PFSK-1 (cell line): ENCODE data around the gene KCNMA1.

Source experiments
- FOXP2 ChIP-seq: optimal IDR thresholded peaks from 2 replicates; pipeline ENCODE3; 2011; ENCODE audit warnings: borderline replicate concordance, control low read depth, inconsistent platforms; ENCODE audit not compliant: insufficient read depth; ENCODE audit errors: extremely low read length, extremely low read depth
- POLR2AphosphoS5 ChIP-seq: IDR thresholded peaks from 2 replicates; pipeline ENCODE4 v1.6.1; 2012; ENCODE audit warnings: low read depth, mild to moderate bottlenecking, control low read depth, low read length, moderate library complexity
- REST ChIP-seq, 2 experiments: IDR thresholded peaks; 2 replicates each; pipeline versions ENCODE4 v1.6.1 to v1.8.0; 2011 to 2012; ENCODE audit warnings: low read depth in 2 of 2, low read length in 2 of 2, control low read depth in 1 of 2, inconsistent platforms in 1 of 2, mild to moderate bottlenecking in 1 of 2, moderate library complexity in 1 of 2; ENCODE audit not compliant: insufficient read depth in 1 of 2
- SIN3A ChIP-seq: IDR thresholded peaks from 2 replicates; pipeline ENCODE4 v1.6.1; 2012; ENCODE audit warnings: mild to moderate bottlenecking, low read length, moderate library complexity, borderline replicate concordance; ENCODE audit not compliant: insufficient read depth
- TAF1 ChIP-seq: IDR thresholded peaks from 2 replicates; pipeline ENCODE4 v1.6.1; 2012; ENCODE audit warnings: low read length, control low read depth, borderline replicate concordance; ENCODE audit not compliant: insufficient read depth

- TF ChIP-seq TAF1 (no peak), POLR2AphosphoS5 (no peak), REST (IDR thresholded peaks at IDR 0.05; ENCODE audit: insufficient read depth in 1 of 2, low read depth in 2 of 2, low read length in 2 of 2) (no peak), SIN3A (no peak), FOXP2 (no peak)
Measured at GRCh38 chr10:77187376-77187999, 450.1 kb downstream of the KCNMA1 start.
